ENCODE results near the gene DDIT4. TPM values are rescaled to one million over a fixed set of nuclear protein-coding genes. Genes with fewer than 3 reads are reported as not detected.

DDIT4 gene
- total and polyA plus RNA-seq, 9 of the 15 experiments (the other 6 are each of a cell fraction or from before 2014, with no cell fraction given), result 8.2 to 675 (median 159) TPM

DNA sequence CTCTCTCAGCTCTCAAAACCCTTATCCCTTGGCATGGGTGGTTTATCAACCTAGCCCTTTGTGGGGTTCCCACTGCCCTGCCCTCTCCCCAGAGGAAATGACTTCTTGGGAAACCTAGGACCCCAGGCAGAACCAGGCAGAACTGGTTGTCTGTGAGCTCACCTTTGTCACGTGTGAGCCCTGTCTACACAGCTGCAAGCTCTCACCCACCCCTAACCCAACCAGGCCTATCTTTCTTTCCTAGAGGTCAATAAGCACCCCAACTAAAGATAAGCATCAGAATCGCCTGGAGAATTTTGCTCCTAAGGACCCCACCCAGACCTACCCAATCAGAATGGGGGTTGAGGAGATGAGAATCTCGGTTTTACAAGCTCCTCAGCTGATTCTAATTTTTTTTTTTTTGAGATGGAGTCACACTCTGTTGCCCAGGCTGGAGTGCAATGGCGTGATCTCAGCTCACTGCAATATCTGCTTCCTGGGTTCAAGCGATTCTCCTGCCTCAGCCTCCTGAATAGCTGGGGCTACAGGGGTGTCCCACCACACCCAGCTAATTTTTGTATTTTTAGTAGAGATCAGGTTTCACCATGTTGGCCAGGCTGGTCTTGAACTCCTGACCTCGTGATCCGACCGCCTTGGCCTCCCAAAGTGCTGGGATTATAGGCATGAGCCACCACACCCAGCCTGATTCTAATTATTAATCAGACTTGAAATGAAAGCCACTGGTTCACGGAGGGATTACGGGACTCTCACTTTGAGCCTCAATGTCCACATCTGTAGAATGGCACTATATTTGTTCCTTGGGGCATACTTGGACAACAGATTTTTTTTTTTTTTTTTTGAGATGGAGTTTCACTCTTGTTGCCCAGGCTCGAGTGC lies 7.5 kb upstream of the DDIT4 start (continued):
- TF ChIP-seq, protein P1, sequence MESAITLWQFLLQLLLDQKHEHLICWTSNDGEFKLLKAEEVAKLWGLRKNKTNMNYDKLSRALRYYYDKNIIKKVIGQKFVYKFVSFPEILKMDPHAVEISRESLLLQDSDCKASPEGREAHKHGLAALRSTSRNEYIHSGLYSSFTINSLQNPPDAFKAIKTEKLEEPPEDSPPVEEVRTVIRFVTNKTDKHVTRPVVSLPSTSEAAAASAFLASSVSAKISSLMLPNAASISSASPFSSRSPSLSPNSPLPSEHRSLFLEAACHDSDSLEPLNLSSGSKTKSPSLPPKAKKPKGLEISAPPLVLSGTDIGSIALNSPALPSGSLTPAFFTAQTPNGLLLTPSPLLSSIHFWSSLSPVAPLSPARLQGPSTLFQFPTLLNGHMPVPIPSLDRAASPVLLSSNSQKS (CRISPR knock-in tag; IDR thresholded peaks at IDR 0.05), result no peak
- TF ChIP-seq ETV6 (IDR thresholded peaks at IDR 0.05; ENCODE audit: borderline replicate concordance in 1 of 2, low read depth in 2 of 2, low read length in 1 of 2) (no peak), ETV6 (CRISPR knock-in tag; IDR thresholded peaks at IDR 0.05; ENCODE audit: borderline replicate concordance) (no peak), LEF1 (IDR thresholded peaks at IDR 0.05) (0 out of 2 replicates have a peak, but pooled peaks have one; percentile 28), MEIS2 (IDR thresholded peaks at IDR 0.05; ENCODE audit: partially characterized antibody) (no peak), MTA1 (IDR thresholded peaks at IDR 0.05; ENCODE audit: borderline replicate concordance) (peak; percentile 18; the same call in 1 of the 2 replicates), TBP (optimal IDR thresholded peaks at IDR 0.05; ENCODE audit: low read depth, low read length) (no peak), ZKSCAN1 (IDR thresholded peaks at IDR 0.05; ENCODE audit: low read depth, low read length) (no peak), ELF1 (tag; IDR thresholded peaks at IDR 0.05) (no peak), ZNF324 (CRISPR knock-in tag; IDR thresholded peaks at IDR 0.05) (no peak), THRAP3 (IDR thresholded peaks at IDR 0.05; ENCODE audit: borderline replicate concordance) (no peak), RFX7 (CRISPR knock-in tag; IDR thresholded peaks at IDR 0.05) (no peak), DNMT1 (IDR thresholded peaks at IDR 0.05) (no peak), BRD4 (IDR thresholded peaks at IDR 0.05) (no peak), ZNF282 (CRISPR knock-in tag; IDR thresholded peaks at IDR 0.05) (no peak), SRSF7 (optimal IDR thresholded peaks at IDR 0.05; ENCODE audit: low read depth, low read length) (no peak), BACH1 (tag; IDR thresholded peaks at IDR 0.05) (no peak), HMGN3 (IDR thresholded peaks at IDR 0.05; ENCODE audit: borderline replicate concordance, extremely low read depth, insufficient read length, low read depth, low read length) (no peak), ZNF41 (CRISPR knock-in tag; conservative IDR thresholded peaks at IDR 0.05) (no peak), ZNF668 (CRISPR knock-in tag; IDR thresholded peaks at IDR 0.05) (no peak)
- TF ChIP-seq, protein P2, sequence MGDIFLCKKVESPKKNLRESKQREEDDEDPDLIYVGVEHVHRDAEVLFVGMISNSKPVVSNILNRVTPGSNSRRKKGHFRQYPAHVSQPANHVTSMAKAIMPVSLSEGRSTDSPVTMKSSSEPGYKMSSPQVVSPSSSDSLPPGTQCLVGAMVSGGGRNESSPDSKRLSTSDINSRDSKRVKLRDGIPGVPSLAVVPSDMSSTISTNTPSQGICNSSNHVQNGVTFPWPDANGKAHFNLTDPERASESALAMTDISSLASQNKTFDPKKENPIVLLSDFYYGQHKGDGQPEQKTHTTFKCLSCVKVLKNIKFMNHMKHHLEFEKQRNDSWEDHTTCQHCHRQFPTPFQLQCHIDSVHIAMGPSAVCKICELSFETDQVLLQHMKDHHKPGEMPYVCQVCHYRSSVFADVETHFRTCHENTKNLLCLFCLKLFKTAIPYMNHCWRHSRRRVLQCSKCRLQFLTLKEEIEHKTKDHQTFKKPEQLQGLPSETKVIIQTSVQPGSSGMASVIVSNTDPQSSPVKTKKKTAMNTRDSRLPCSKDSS (IDR thresholded peaks at IDR 0.05; ENCODE audit: low read depth, partially characterized antibody), result no peak
- TF ChIP-seq, protein P3, sequence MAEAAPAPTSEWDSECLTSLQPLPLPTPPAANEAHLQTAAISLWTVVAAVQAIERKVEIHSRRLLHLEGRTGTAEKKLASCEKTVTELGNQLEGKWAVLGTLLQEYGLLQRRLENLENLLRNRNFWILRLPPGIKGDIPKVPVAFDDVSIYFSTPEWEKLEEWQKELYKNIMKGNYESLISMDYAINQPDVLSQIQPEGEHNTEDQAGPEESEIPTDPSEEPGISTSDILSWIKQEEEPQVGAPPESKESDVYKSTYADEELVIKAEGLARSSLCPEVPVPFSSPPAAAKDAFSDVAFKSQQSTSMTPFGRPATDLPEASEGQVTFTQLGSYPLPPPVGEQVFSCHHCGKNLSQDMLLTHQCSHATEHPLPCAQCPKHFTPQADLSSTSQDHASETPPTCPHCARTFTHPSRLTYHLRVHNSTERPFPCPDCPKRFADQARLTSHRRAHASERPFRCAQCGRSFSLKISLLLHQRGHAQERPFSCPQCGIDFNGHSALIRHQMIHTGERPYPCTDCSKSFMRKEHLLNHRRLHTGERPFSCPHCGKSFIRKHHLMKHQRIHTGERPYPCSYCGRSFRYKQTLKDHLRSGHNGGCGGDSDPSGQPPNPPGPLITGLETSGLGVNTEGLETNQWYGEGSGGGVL (CRISPR knock-in tag; IDR thresholded peaks at IDR 0.05), result no peak
- TF ChIP-seq, protein P4, sequence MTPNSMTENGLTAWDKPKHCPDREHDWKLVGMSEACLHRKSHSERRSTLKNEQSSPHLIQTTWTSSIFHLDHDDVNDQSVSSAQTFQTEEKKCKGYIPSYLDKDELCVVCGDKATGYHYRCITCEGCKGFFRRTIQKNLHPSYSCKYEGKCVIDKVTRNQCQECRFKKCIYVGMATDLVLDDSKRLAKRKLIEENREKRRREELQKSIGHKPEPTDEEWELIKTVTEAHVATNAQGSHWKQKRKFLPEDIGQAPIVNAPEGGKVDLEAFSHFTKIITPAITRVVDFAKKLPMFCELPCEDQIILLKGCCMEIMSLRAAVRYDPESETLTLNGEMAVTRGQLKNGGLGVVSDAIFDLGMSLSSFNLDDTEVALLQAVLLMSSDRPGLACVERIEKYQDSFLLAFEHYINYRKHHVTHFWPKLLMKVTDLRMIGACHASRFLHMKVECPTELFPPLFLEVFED (CRISPR knock-in tag; conservative IDR thresholded peaks at IDR 0.05), result no peak
- TF ChIP-seq, protein P5, sequence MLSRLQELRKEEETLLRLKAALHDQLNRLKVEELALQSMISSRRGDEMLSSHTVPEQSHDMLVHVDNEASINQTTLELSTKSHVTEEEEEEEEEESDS (CRISPR knock-in tag; IDR thresholded peaks at IDR 0.05), result no peak
